Cardiac muscle cell (in vitro differentiated cells and primary cell): ENCODE results near the gene TRAPPC11. TPM values are rescaled to one million over a fixed set of nuclear protein-coding genes. Genes with fewer than 3 reads are reported as not detected.

Source experiments
- DNase-seq, 2 donors: peaks; one replicate each; pipeline versions ENCODE4 v3.0.0 to v3.0.0-alpha.2; 2010 to 2017; ENCODE audit warnings: low read depth in 1 of 2, low spot score in 1 of 2
- H3K27ac ChIP-seq: fragments of 200-600 bp; sonication (generic); 2 replicates; pipeline ENCODE4 v1.5.1; 2016
- H3K27me3 ChIP-seq: fragments of 200-600 bp; sonication (generic); 2 replicates; pipeline ENCODE4 v1.6.0; 2016; ENCODE audit warnings: control low read depth
- H3K36me3 ChIP-seq: fragments of 200-600 bp; sonication (generic); 2 replicates; pipeline ENCODE4 v1.5.1; 2016; ENCODE audit warnings: control low read depth
- H3K4me1 ChIP-seq: fragments of 200-600 bp; sonication (generic); 2 replicates; pipeline ENCODE4 v1.8.1; 2017; ENCODE audit warnings: low read depth, mild to moderate bottlenecking, mixed run types
- H3K4me3 ChIP-seq: fragments of 200-600 bp; sonication (generic); 2 replicates; pipeline ENCODE4 v1.5.1; 2016; ENCODE audit warnings: mild to moderate bottlenecking
- H3K9me3 ChIP-seq: fragments of 200-600 bp; sonication (generic); 2 replicates; pipeline ENCODE4 v1.5.1; 2017; ENCODE audit warnings: low read depth, mild to moderate bottlenecking, control low read depth
- polyA plus RNA-seq: library from polyadenylated mRNA; unstranded; fragments of >200 nt; fragmentation: Nextera tagmentation; extraction: Ambion mirVana; gene quantifications from 2 replicates; pipeline ENCODE4 v1.2.1, GENCODE V29; 2016
- total RNA-seq: library from RNA; depleted of rRNA; stranded (reverse); fragments of >200 nt; gene quantifications from 2 replicates; pipeline ENCODE4 v1.2.3, GENCODE V29; 2016
- TF ChIP-seq, protein P1 (sequence below): IDR thresholded peaks from 2 replicates; pipeline ENCODE4 v1.5.1; 2012; ENCODE audit warnings: low read depth, mild to moderate bottlenecking, low read length

The TRAPPC11 gene
- total RNA-seq (23.5 and 45.7 TPM in 2 replicates), polyA plus RNA-seq (15.8 and 22.0 TPM in 2 replicates)

DNA sequence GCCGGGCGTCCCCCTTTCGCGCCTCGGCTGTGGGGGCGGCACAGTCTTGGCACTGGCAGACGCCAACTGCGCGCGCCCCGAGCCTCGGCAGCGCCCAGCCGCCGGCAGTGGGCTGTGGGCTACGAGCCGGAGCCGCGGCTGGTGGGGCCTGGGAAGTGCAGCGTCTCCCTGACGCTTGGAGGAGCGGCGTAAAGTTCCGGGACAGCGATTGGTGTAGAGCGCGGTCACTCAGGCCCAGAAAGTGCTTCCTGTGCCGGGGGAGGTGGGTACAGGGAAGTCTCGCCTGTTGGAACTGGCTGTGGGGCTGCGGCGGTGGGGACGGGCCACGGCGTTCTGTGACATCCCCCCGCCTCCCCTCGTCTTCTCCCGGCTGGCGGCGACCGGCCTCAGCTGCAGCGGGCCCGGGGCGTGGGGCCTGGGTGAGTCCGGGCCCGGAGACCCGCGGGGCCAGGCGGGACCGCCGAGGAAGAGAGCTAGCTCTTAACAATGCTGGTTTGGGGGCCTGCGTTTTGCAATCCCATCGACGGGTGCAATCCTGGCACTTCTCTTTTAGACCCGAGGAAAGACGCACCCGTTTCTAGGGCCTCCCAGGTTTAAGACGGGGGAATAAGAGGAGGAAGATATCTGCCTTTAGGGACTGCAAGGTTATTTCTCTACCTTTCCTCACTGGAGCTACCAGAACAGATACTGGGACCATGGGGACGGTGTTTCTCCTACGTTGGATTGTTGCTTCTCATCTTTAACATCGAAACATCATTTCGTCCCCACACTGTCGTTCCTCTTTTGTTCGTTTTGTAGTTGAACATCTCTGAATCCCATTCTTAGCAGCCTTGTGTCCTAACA lies at the start of gene TRAPPC11, which contains the start of gene RWDD4:
Gene TRAPPC11 (plus strand): TSS at position 265 of the 843 bp plus-strand sequence. CDS start 4,575 bp downstream, outside the sequence.
Gene RWDD4 (minus strand): TSS at position 157 of the 843 bp plus-strand sequence. CDS start 233 bp downstream, outside the sequence.
- peaks cover under 1% of the 10 kb centered on the region for H3K36me3 ChIP-seq
- H3K4me3 ChIP-seq = peak within 1 kb of the TSS; percentile 61
- H3K27me3 ChIP-seq = no peaks in the 10 kb centered on the region
- H3K4me1 ChIP-seq = peaks cover 15% of the 10 kb centered on the region
- no peaks in the 10 kb centered on the region for H3K9me3 ChIP-seq
- peak; percentile 98 to 99 for DNase-seq
- H3K27ac ChIP-seq = peak within 1 kb of the TSS; percentile 89
- TF ChIP-seq, protein P1, sequence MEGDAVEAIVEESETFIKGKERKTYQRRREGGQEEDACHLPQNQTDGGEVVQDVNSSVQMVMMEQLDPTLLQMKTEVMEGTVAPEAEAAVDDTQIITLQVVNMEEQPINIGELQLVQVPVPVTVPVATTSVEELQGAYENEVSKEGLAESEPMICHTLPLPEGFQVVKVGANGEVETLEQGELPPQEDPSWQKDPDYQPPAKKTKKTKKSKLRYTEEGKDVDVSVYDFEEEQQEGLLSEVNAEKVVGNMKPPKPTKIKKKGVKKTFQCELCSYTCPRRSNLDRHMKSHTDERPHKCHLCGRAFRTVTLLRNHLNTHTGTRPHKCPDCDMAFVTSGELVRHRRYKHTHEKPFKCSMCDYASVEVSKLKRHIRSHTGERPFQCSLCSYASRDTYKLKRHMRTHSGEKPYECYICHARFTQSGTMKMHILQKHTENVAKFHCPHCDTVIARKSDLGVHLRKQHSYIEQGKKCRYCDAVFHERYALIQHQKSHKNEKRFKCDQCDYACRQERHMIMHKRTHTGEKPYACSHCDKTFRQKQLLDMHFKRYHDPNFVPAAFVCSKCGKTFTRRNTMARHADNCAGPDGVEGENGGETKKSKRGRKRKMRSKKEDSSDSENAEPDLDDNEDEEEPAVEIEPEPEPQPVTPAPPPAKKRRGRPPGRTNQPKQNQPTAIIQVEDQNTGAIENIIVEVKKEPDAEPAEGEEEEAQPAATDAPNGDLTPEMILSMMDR = peak; percentile 11

DNA sequence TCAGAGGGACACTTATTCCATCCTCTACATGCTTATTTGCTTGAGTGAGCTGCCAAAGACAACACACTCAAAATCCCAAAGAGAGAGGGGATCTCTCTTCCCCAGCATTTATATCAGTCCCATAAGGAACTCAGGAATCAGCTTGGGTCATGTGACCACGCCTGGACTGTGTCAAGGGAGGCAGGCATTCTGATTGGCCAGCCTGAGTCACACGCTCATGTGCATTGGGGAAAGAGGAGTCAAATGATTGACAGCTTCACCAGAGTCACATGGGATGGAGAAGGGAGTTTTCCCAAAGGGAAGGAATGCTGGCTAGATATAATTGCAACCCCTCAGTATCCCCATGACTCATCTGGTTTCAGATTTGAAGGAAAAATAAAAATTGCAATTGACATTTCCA lies 49.1 kb upstream of the TRAPPC11 start:
- no peaks in the 10 kb centered on the region for H3K36me3 ChIP-seq
- H3K27ac ChIP-seq = no peak overlapping the region
- H3K9me3 ChIP-seq = no peaks in the 10 kb centered on the region
- TF ChIP-seq, protein P1 = no peak
- no peak overlapping the region for H3K4me3 ChIP-seq
- no peaks in the 10 kb centered on the region for H3K27me3 ChIP-seq
- no peaks in the 10 kb centered on the region for H3K4me1 ChIP-seq
- DNase-seq = peak in 1 of 2 donors; percentile 59

DNA sequence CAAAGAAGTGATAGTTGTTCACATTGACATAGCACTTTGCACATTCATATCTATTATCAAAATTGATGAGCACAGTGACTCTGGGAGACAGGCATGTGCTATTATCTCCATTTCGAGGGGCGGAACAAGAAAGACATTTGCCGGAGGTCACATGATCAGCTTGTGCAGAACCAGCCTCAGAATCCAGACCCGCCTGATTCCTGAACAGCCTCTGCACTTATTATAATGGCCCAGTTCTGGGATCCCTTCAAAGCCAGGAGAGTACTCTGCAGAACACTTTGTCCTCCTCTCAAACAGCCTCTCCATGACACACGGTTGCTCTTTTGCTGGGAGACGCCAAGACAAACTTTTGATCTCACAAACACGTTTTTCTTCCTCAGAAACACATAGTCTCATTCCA lies 48.5 kb upstream of the TRAPPC11 start:
- Histone ChIP-seq H3K36me3 (no peaks in the 10 kb centered on the region), H3K27me3 (no peaks in the 10 kb centered on the region), H3K27ac (no peak overlapping the region)

DNA sequence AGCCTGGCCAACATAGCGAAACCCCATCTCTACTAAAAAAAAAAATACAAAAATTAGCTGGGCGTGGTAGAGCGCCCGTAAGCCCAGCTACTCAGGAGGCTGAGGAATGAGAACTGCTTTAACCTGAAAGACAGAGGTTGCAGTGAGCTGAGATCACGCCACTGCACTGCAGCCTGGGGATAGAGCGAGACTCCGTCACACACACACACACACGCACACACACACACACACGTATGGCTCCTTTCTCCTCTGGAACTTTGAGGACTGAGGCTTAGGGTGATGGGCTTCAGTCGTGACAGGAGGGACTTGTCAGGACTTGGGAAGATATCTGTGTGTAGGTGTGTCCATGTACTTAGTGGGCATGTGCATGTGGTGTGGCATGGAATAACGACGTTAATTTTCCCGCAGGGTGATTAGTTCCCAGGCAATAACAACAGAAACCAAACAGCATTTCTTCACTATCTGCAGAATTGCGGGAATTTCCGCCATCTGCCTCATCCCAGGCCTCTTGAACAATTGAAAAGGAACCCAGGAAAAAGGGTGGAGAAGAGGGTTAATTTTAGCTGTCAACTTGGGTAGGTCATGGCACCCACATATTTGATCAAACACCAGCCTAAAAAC lies 47.8 kb upstream of the TRAPPC11 start:
- Histone ChIP-seq H3K27me3 (no peaks in the 10 kb centered on the region), H3K9me3 (no peaks in the 10 kb centered on the region), H3K4me1 (no peaks in the 10 kb centered on the region), H3K4me3 (no peak overlapping the region), H3K36me3 (no peaks in the 10 kb centered on the region), H3K27ac (no peak overlapping the region)
- TF ChIP-seq, protein P1 = no peak
- no peak for DNase-seq

More for the DNA sequence above, 48.5 kb upstream of the TRAPPC11 start:
- TF ChIP-seq, protein P1 = no peak
- Histone ChIP-seq H3K9me3 (no peaks in the 10 kb centered on the region), H3K4me1 (no peaks in the 10 kb centered on the region), H3K4me3 (no peak overlapping the region)
- DNase-seq = no peak

DNA sequence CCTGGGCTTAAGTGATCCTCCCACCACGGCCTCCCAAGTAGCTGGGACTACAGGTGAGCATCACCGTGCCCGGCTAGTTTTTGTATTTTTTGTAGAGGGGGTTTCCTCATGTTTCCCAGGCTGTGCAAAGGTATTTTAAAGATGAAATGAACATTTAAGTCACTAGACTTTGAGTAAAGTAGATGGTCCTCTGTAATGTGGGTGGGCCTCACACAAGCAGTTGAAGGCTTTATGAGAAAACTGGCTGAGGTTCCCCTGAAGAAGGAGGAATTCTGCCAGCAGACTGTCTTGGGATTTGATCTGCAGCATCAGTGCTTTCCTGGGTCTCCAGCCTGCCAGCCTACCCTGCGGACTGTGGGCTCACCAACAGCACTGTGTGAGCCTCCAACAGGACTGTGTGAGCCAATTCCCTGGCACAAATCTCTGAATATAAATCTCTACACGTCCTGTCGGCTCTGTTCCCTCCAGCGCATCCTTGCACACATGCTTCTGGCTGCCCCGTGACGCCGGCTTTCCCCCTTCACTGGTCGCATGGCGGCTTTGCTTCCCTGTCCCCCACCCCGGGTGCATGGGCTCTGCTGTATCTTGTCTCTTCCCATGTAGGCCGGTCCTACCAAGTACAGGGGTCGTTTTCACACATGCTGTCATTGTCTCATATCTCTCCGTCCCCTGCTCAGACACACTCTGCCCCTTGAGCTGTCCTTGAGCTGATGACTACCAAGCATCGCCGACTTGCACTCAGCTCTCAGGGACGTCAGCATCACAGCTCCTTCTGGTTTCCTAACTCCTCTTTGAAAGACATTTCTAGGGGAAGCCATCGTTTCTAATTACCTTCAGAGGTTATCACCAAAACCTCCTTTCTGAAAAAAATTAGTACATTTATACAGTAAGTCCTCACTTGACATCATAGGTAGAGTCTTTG lies 46.5 kb upstream of the TRAPPC11 start:
- Histone ChIP-seq H3K9me3 (no peaks in the 10 kb centered on the region), H3K27me3 (no peaks in the 10 kb centered on the region), H3K4me3 (no peak overlapping the region), H3K36me3 (no peaks in the 10 kb centered on the region), H3K27ac (no peak overlapping the region), H3K4me1 (no peaks in the 10 kb centered on the region)
- TF ChIP-seq, protein P1 = no peak
- DNase-seq = no peak
